Neural progenitor cell (in vitro differentiated cells): Measurements from ENCODE around the gene POU2AF1. TPM values are rescaled to one million over a fixed set of nuclear protein-coding genes. Genes with fewer than 3 reads are reported as not detected.

Experiments
- DNase-seq: peaks from one replicate; pipeline ENCODE4 v3.0.0-alpha.2; 2016; ENCODE audit warnings: low spot score
- H2AFZ ChIP-seq: fragments of 200-600 bp; sonication (generic); replicated peaks from 2 replicates; pipeline ENCODE4 v1.6.1; 2016; ENCODE audit warnings: antibody characterized with exemption
- H3F3A ChIP-seq: fragments of 200-600 bp; sonication (generic); 2 replicates; pipeline ENCODE4 v1.6.1; 2016; ENCODE audit warnings: antibody characterized with exemption, low read depth
- H3K27ac ChIP-seq: fragments of 200-600 bp; sonication (generic); 2 replicates; pipeline ENCODE4 v1.5.1; 2016; ENCODE audit warnings: mild to moderate bottlenecking
- H3K27me3 ChIP-seq: fragments of 200-600 bp; sonication (generic); 2 replicates; pipeline ENCODE4 v1.6.1; 2016; ENCODE audit warnings: mild to moderate bottlenecking, moderate library complexity
- H3K36me3 ChIP-seq: fragments of 200-600 bp; sonication (generic); 2 replicates; pipeline ENCODE4 v1.5.1; 2016
- H3K4me1 ChIP-seq: fragments of 200-600 bp; sonication (generic); 2 replicates; pipeline ENCODE4 v1.6.1; 2016; ENCODE audit warnings: mixed run types
- H3K4me2 ChIP-seq: fragments of 200-600 bp; sonication (generic); 2 replicates; pipeline ENCODE4 v1.6.1; 2016
- H3K4me3 ChIP-seq: fragments of 200-600 bp; sonication (generic); 2 replicates; pipeline ENCODE4 v1.5.1; 2016
- H3K79me2 ChIP-seq: fragments of 200-600 bp; sonication (generic); 2 replicates; pipeline ENCODE4 v1.6.1; 2016; ENCODE audit warnings: low read depth
- H3K9ac ChIP-seq: fragments of 200-600 bp; sonication (generic); 2 replicates; pipeline ENCODE4 v1.6.1; 2016
- H3K9me3 ChIP-seq: fragments of 200-600 bp; sonication (generic); 2 replicates; pipeline ENCODE4 v1.5.1; 2016; ENCODE audit warnings: low read depth
- H4K20me1 ChIP-seq: fragments of 200-600 bp; sonication (generic); 2 replicates; pipeline ENCODE4 v1.6.1; 2016; ENCODE audit warnings: low read depth
- H3K27ac Mint-ChIP-seq: 3 replicates; pipeline ENCODE4 v1.8.0; 2021; ENCODE audit warnings: mixed read lengths
- H3K27me3 Mint-ChIP-seq: 2 replicates; pipeline ENCODE4 v1.8.0; 2022; ENCODE audit warnings: low read depth, mild to moderate bottlenecking, inconsistent platforms, moderate library complexity, mixed read lengths; ENCODE audit not compliant: insufficient read depth
- H3K36me3 Mint-ChIP-seq: 3 replicates; pipeline ENCODE4 v1.8.0; 2021; ENCODE audit warnings: mixed read lengths
- H3K4me1 Mint-ChIP-seq: 3 replicates; pipeline ENCODE4 v1.8.0; 2021; ENCODE audit warnings: mixed read lengths
- H3K4me3 Mint-ChIP-seq: 3 replicates; pipeline ENCODE4 v1.8.0; 2021; ENCODE audit warnings: mild to moderate bottlenecking, moderate library complexity, mixed read lengths
- H3K9me3 Mint-ChIP-seq: 3 replicates; pipeline ENCODE4 v1.8.0; 2020; ENCODE audit warnings: mixed read lengths
- EZH2 ChIP-seq: fragments of 200-600 bp; sonication (generic); IDR thresholded peaks from 2 replicates; pipeline ENCODE4 v1.6.1; 2017; ENCODE audit warnings: antibody characterized with exemption, mild to moderate bottlenecking, moderate library complexity
- EZH2phosphoT487 ChIP-seq: fragments of 200-600 bp; sonication (generic); IDR thresholded peaks from 2 replicates; pipeline ENCODE4 v1.6.1; 2017; ENCODE audit warnings: antibody characterized with exemption
- total RNA-seq: library from RNA; depleted of rRNA; stranded (reverse); fragments of >200 nt; gene quantifications from 2 replicates; pipeline ENCODE4 v1.2.3, GENCODE V29; 2015; ENCODE audit warnings: low replicate concordance
- TF ChIP-seq, protein P1 (sequence below): fragments of 200-600 bp; sonication (generic); IDR thresholded peaks from 2 replicates; pipeline ENCODE4 v1.5.1; 2017; ENCODE audit warnings: antibody characterized with exemption, mild to moderate bottlenecking

Gene POU2AF1
- total RNA-seq, 1 donor from 2014 or later: not detected

DNA sequence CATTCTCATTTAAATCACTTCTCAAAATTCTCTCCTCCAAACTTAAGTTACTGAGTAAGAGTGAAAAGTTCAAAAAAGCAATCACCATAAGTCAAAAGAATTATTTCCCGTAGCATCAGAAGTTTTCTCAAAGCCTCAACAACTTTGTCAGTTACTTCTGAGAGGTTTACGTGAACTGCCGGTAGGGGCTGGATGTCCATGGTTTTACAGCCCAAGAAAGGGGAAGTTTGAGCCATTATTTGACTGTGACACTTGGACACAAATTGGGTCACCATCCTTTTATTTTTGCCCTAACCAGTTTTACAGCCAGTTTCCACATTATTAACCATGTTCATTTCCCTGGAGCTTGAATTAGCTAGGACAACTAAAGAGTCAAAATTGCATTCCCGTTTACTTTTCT is 73.2 kb downstream of the POU2AF1 start:
- no peaks in the 10 kb centered on the region for H4K20me1 ChIP-seq
- TF ChIP-seq, protein P1, sequence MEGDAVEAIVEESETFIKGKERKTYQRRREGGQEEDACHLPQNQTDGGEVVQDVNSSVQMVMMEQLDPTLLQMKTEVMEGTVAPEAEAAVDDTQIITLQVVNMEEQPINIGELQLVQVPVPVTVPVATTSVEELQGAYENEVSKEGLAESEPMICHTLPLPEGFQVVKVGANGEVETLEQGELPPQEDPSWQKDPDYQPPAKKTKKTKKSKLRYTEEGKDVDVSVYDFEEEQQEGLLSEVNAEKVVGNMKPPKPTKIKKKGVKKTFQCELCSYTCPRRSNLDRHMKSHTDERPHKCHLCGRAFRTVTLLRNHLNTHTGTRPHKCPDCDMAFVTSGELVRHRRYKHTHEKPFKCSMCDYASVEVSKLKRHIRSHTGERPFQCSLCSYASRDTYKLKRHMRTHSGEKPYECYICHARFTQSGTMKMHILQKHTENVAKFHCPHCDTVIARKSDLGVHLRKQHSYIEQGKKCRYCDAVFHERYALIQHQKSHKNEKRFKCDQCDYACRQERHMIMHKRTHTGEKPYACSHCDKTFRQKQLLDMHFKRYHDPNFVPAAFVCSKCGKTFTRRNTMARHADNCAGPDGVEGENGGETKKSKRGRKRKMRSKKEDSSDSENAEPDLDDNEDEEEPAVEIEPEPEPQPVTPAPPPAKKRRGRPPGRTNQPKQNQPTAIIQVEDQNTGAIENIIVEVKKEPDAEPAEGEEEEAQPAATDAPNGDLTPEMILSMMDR: no peak
- no peak for TF ChIP-seq EZH2
- H3K27me3 Mint-ChIP-seq: peaks cover 10% of the 10 kb centered on the region
- H3K27me3 ChIP-seq: peaks cover 18% of the 10 kb centered on the region
- no peaks in the 10 kb centered on the region for H3K36me3 Mint-ChIP-seq
- no peaks in the 10 kb centered on the region for H3K36me3 ChIP-seq
- no peaks in the 10 kb centered on the region for H3K9me3 ChIP-seq
- DNase-seq: no peak
- no peaks in the 10 kb centered on the region for H3K9me3 Mint-ChIP-seq
- no peaks in the 10 kb centered on the region for H3K4me1 ChIP-seq
- H3K9ac ChIP-seq: no peak overlapping the region
- H3K27ac Mint-ChIP-seq: no peak overlapping the region
- no peak overlapping the region for H3K27ac ChIP-seq
- peaks cover 12% of the 10 kb centered on the region for H3K4me1 Mint-ChIP-seq
- no peaks in the 10 kb centered on the region for H3F3A ChIP-seq
- no peaks in the 10 kb centered on the region for H3K79me2 ChIP-seq
- H3K4me3 ChIP-seq: no peak overlapping the region
- no peak overlapping the region for H3K4me3 Mint-ChIP-seq
- no peak overlapping the region for H2AFZ ChIP-seq
- no peak overlapping the region for H3K4me2 ChIP-seq

DNA sequence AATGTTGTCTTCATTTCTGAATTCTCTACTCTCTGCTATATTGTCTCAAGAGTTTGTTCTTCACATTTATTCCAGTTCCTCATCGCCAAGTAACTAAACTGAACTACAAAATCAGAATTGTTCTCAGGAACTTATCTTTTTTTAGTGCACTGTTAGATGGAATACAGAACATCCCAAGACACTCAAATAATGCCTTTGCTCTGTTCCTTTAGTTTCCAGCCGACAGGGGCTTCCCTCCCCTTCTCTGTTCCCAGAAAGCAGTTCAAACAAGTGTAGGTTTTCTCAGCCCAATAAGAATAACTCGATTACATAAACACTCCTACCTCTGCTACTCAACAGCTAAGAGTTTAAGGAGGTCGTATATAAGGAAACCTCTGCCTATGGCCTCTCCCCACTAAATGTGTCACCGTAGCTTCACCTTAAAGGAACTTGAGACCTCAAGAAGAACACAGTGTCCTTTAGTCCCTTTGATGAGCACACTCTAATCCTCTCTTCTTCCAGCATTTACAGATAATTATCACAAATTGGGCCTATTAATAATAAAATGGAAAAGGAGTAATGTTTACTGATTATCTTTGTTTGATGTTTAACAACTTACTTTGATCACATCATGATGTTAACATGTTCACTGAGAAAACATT is 73.8 kb downstream of the POU2AF1 start:
- peaks cover 24% of the 10 kb centered on the region for H3K27me3 ChIP-seq
- H3K27ac Mint-ChIP-seq: no peak overlapping the region
- no peaks in the 10 kb centered on the region for H4K20me1 ChIP-seq
- peaks cover 12% of the 10 kb centered on the region for H3K4me1 Mint-ChIP-seq
- TF ChIP-seq EZH2phosphoT487 (no peak), EZH2 (no peak)
- TF ChIP-seq, protein P1: no peak
- H3K4me1 ChIP-seq: no peaks in the 10 kb centered on the region
- no peaks in the 10 kb centered on the region for H3K79me2 ChIP-seq
- no peaks in the 10 kb centered on the region for H3F3A ChIP-seq
- H3K4me3 ChIP-seq: no peak overlapping the region
- no peak overlapping the region for H3K27ac ChIP-seq
- H3K9me3 Mint-ChIP-seq: no peaks in the 10 kb centered on the region
- H3K4me2 ChIP-seq: no peak overlapping the region
- H3K36me3 Mint-ChIP-seq: no peaks in the 10 kb centered on the region
- no peaks in the 10 kb centered on the region for H3K9me3 ChIP-seq
- H3K9ac ChIP-seq: no peak overlapping the region
- DNase-seq: no peak
- H3K27me3 Mint-ChIP-seq: peaks cover 15% of the 10 kb centered on the region
- H3K4me3 Mint-ChIP-seq: no peak overlapping the region
- H3K36me3 ChIP-seq: no peaks in the 10 kb centered on the region
- H2AFZ ChIP-seq: no peak overlapping the region

DNA sequence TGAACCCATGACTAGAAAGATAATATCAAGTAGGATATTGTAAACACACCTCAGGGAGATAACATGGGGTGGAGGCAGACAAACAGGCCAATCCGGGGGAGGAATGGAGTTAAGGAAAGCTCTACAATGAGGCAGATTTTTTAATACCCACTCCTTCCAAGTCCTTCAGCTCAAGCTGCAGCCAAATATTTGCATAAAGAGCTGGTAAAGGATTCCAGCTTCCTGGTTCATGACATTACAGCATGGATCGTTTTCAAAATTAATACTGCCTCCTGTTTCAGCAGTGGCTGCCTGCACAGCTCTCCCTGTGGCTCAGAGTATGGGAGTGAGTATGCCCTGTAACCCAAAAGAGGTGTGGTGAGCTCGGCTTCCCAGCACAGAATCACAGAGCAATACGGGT is 75.6 kb downstream of the POU2AF1 start:
- no peaks in the 10 kb centered on the region for H3K9me3 ChIP-seq
- no peak overlapping the region for H3K4me2 ChIP-seq
- TF ChIP-seq EZH2phosphoT487 (no peak), EZH2 (no peak)
- TF ChIP-seq, protein P1: no peak
- no peak overlapping the region for H3K4me3 Mint-ChIP-seq
- no peaks in the 10 kb centered on the region for H3K36me3 ChIP-seq
- no peak overlapping the region for H3K27ac ChIP-seq
- H3K4me1 Mint-ChIP-seq: peaks cover 12% of the 10 kb centered on the region
- H3K27me3 ChIP-seq: peaks cover 42% of the 10 kb centered on the region
- no peaks in the 10 kb centered on the region for H3K4me1 ChIP-seq
- no peaks in the 10 kb centered on the region for H4K20me1 ChIP-seq
- H2AFZ ChIP-seq: no peak overlapping the region
- H3K27me3 Mint-ChIP-seq: peaks cover 17% of the 10 kb centered on the region
- H3F3A ChIP-seq: peaks cover under 1% of the 10 kb centered on the region
- H3K27ac Mint-ChIP-seq: no peak overlapping the region
- no peaks in the 10 kb centered on the region for H3K9me3 Mint-ChIP-seq
- H3K79me2 ChIP-seq: no peaks in the 10 kb centered on the region
- no peak for DNase-seq
- no peaks in the 10 kb centered on the region for H3K36me3 Mint-ChIP-seq
- no peak overlapping the region for H3K9ac ChIP-seq
- no peak overlapping the region for H3K4me3 ChIP-seq
